Hepatocyte (in vitro differentiated cells): ENCODE measurements around the gene TSHZ3. TPM values are rescaled to one million over a fixed set of nuclear protein-coding genes. Genes with fewer than 3 reads are reported as not detected.

Experiments
- DNase-seq: peaks from one replicate; pipeline ENCODE4 v3.0.0-alpha.2; 2016; ENCODE audit warnings: low spot score
- H2AFZ ChIP-seq: fragments of 200-600 bp; sonication (generic); 2 replicates; pipeline ENCODE4 v1.6.0; 2016; ENCODE audit warnings: antibody characterized with exemption, mild to moderate bottlenecking
- H3K27ac ChIP-seq: fragments of 200-600 bp; sonication (generic); 2 replicates; pipeline ENCODE4 v1.5.1; 2016; ENCODE audit warnings: mild to moderate bottlenecking
- H3K27me3 ChIP-seq: fragments of 200-600 bp; sonication (generic); 2 replicates; pipeline ENCODE4 v1.6.1; 2016
- H3K36me3 ChIP-seq: fragments of 200-600 bp; sonication (generic); replicated peaks from 2 replicates; pipeline ENCODE4 v1.5.1; 2016; ENCODE audit warnings: low read depth; ENCODE audit not compliant: insufficient read depth
- H3K4me1 ChIP-seq: fragments of 200-600 bp; sonication (generic); 2 replicates; pipeline ENCODE4 v1.5.1; 2016; ENCODE audit warnings: mild to moderate bottlenecking, moderate library complexity; ENCODE audit not compliant: insufficient read depth
- H3K4me2 ChIP-seq: fragments of 200-600 bp; sonication (generic); 2 replicates; pipeline ENCODE4 v1.6.0; 2016
- H3K4me3 ChIP-seq: fragments of 200-600 bp; sonication (generic); 2 replicates; pipeline ENCODE4 v1.5.1; 2016; ENCODE audit warnings: mild to moderate bottlenecking
- H3K79me2 ChIP-seq: fragments of 200-600 bp; sonication (generic); 2 replicates; pipeline ENCODE4 v1.6.0; 2017; ENCODE audit warnings: mild to moderate bottlenecking
- H3K9me2 ChIP-seq: fragments of 200-600 bp; sonication (generic); replicated peaks from 2 replicates; pipeline ENCODE4 v1.6.0; 2017; ENCODE audit warnings: mild to moderate bottlenecking; ENCODE audit not compliant: insufficient read depth
- H3K9me3 ChIP-seq: fragments of 200-600 bp; sonication (generic); 2 replicates; pipeline ENCODE4 v1.5.1; 2016; ENCODE audit warnings: low read depth, mild to moderate bottlenecking
- H4K20me1 ChIP-seq: fragments of 200-600 bp; sonication (generic); 2 replicates; pipeline ENCODE4 v1.6.0; 2016; ENCODE audit warnings: mild to moderate bottlenecking; ENCODE audit not compliant: insufficient read depth, poor library complexity, severe bottlenecking
- EZH2 ChIP-seq: fragments of 200-600 bp; sonication (generic); IDR thresholded peaks from 2 replicates; pipeline ENCODE4 v1.6.1; 2016; ENCODE audit warnings: antibody characterized with exemption, mild to moderate bottlenecking, borderline replicate concordance
- EZH2phosphoT487 ChIP-seq: fragments of 200-600 bp; sonication (generic); IDR thresholded peaks from one replicate; pipeline ENCODE4 v1.6.1; 2018; ENCODE audit warnings: antibody characterized with exemption, mild to moderate bottlenecking, low read depth, moderate library complexity; ENCODE audit not compliant: unreplicated experiment, severe bottlenecking
- WGBS: methylation state at CpG from one replicate; pipeline ENCODE4 v1.1.6; 2016; ENCODE audit warnings: low lambda C conversion rate; ENCODE audit errors: missing lambda C conversion rate; 5-methylcytosine and 5-hydroxymethylcytosine counted together
- polyA plus RNA-seq: library from polyadenylated mRNA; unstranded; fragments of >200 nt; fragmentation: Nextera tagmentation; extraction: Ambion mirVana; gene quantifications from 2 replicates; pipeline ENCODE4 v1.2.1, GENCODE V29; 2016
- total RNA-seq: library from RNA; depleted of rRNA; stranded (reverse); fragments of >200 nt; gene quantifications from 2 replicates; pipeline ENCODE4 v1.2.3, GENCODE V29; 2014
- TF ChIP-seq, protein P1 (sequence below): fragments of 200-600 bp; sonication (generic); IDR thresholded peaks from 2 replicates; pipeline ENCODE4 v1.5.1; 2016; ENCODE audit warnings: antibody characterized with exemption, mild to moderate bottlenecking; ENCODE audit not compliant: poor library complexity

The TSHZ3 gene
- total and polyA plus RNA-seq, 2 experiments from 2014 or later = 4.9 to 5.3 TPM

- no peak overlapping the region for H3K4me3 ChIP-seq
- WGBS = 93% methylated on average over 13 of the region's 13 CpGs
- H3K9me2 ChIP-seq = no peaks in the 10 kb centered on the region
- no peak overlapping the region for H3K27ac ChIP-seq
- no peaks in the 10 kb centered on the region for H3K4me1 ChIP-seq
- no peaks in the 10 kb centered on the region for H4K20me1 ChIP-seq
- H2AFZ ChIP-seq = no peak overlapping the region
- H3K36me3 ChIP-seq = no peaks in the 10 kb centered on the region
- no peaks in the 10 kb centered on the region for H3K27me3 ChIP-seq
- peaks cover 16% of the 10 kb centered on the region for H3K79me2 ChIP-seq
- H3K9me3 ChIP-seq = no peaks in the 10 kb centered on the region
- TF ChIP-seq, protein P1, sequence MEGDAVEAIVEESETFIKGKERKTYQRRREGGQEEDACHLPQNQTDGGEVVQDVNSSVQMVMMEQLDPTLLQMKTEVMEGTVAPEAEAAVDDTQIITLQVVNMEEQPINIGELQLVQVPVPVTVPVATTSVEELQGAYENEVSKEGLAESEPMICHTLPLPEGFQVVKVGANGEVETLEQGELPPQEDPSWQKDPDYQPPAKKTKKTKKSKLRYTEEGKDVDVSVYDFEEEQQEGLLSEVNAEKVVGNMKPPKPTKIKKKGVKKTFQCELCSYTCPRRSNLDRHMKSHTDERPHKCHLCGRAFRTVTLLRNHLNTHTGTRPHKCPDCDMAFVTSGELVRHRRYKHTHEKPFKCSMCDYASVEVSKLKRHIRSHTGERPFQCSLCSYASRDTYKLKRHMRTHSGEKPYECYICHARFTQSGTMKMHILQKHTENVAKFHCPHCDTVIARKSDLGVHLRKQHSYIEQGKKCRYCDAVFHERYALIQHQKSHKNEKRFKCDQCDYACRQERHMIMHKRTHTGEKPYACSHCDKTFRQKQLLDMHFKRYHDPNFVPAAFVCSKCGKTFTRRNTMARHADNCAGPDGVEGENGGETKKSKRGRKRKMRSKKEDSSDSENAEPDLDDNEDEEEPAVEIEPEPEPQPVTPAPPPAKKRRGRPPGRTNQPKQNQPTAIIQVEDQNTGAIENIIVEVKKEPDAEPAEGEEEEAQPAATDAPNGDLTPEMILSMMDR = no peak
- TF ChIP-seq EZH2phosphoT487 (no peak), EZH2 (no peak)
- DNase-seq = no peak
- H3K4me2 ChIP-seq = no peak overlapping the region
These were observed 40.5 kb downstream of the TSHZ3 start for GRCh38 chr19:31308781-31309180.

GRCh38 chr19:31307071-31307669 lies 42.1 kb downstream of the TSHZ3 start:
- H3K36me3 ChIP-seq = no peaks in the 10 kb centered on the region
- no peak overlapping the region for H3K4me3 ChIP-seq
- TF ChIP-seq EZH2 (no peak), EZH2phosphoT487 (no peak)
- TF ChIP-seq, protein P1 = no peak
- no peaks in the 10 kb centered on the region for H3K4me1 ChIP-seq
- no peaks in the 10 kb centered on the region for H3K9me3 ChIP-seq
- no peaks in the 10 kb centered on the region for H3K27me3 ChIP-seq
- no peak overlapping the region for H3K4me2 ChIP-seq
- 94% methylated on average over 13 of the region's 13 CpGs for WGBS
- no peaks in the 10 kb centered on the region for H4K20me1 ChIP-seq
- H2AFZ ChIP-seq = no peak overlapping the region
- H3K9me2 ChIP-seq = no peaks in the 10 kb centered on the region
- peaks cover 14% of the 10 kb centered on the region for H3K79me2 ChIP-seq
- DNase-seq = no peak
- no peak overlapping the region for H3K27ac ChIP-seq

DNA sequence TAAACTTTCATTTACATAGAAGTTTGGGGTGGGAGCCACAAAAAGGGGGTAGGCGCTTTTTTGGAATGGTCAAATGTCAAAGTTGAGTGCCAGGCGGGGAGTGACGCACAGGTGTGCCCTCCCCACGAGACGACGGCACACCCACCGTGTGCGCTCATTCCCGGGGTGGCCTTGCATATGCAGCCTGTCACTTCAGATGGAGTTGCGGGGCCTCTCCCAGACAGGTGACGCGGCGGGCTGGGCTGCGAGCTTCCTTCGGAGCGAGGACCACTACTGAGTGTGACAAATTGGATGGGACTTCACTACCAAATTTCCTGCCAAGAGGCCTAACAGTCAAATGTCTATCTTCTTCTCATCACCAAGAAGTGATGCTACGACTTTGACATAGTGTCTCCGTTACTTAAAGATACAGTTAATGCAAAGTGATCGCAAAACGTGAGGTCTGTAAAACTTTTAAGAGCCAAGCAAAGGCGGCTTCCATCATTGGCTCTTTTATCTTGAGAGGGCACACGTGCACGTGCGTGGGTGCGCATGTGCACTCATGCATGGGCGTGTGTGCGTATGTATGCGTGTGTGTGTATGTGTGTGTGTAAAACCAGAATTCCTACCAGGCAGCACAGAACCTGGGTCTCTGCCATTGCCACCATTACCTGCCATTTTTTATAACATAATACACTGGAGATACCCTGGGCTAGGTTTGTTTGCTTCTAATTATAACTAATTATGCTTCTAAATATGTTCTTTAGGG lies 43.1 kb downstream of the TSHZ3 start:
- no peaks in the 10 kb centered on the region for H4K20me1 ChIP-seq

More for the DNA sequence above, 43.1 kb downstream of the TSHZ3 start:
- Histone ChIP-seq H3K36me3 (no peaks in the 10 kb centered on the region), H3K27ac (no peak overlapping the region), H3K27me3 (no peaks in the 10 kb centered on the region), H3K4me2 (no peak overlapping the region), H3K4me1 (no peaks in the 10 kb centered on the region), H2AFZ (no peak overlapping the region), H3K9me3 (no peaks in the 10 kb centered on the region), H3K79me2 (peaks cover 16% of the 10 kb centered on the region), H3K4me3 (no peak overlapping the region), H3K9me2 (no peaks in the 10 kb centered on the region)
- TF ChIP-seq, protein P1 = no peak
- TF ChIP-seq EZH2phosphoT487 (no peak), EZH2 (no peak)
- WGBS = 93% methylated on average over 28 of the region's 28 CpGs
- DNase-seq = no peak
